T-helper 2 cell treated with Interferon-gamma antibody and Interleukin-4, amounts not matched to agents 5 μg/mL and 100 μg/mL, for 36 hours (primary cell): ENCODE results near the gene DPPA3.
"Not testable (repeated sequence)": the region's sequence is repeated elsewhere in the genome, so short reads cannot be mapped to it uniquely, and the experiment has no call there.

Experiments
- DNase-seq: peaks from one replicate; pipeline ENCODE4 v3.0.0; 2021; ENCODE audit warnings: low spot score
- H3K27ac Mint-ChIP-seq: one replicate; pipeline ENCODE4 v1.8.0; 2021; ENCODE audit warnings: mild to moderate bottlenecking, mixed read lengths
- H3K27me3 Mint-ChIP-seq: one replicate; pipeline ENCODE4 v1.8.0; 2021; ENCODE audit warnings: low read depth, mixed read lengths
- H3K36me3 Mint-ChIP-seq: one replicate; pipeline ENCODE4 v1.8.0; 2021; ENCODE audit warnings: low read depth, mixed read lengths
- H3K4me1 Mint-ChIP-seq: one replicate; pipeline ENCODE4 v1.8.0; 2021; ENCODE audit warnings: low read depth, mixed read lengths
- H3K4me3 Mint-ChIP-seq: one replicate; pipeline ENCODE4 v1.8.0; 2022; ENCODE audit warnings: mild to moderate bottlenecking, moderate library complexity, mixed read lengths
- H3K9me3 Mint-ChIP-seq: one replicate; pipeline ENCODE4 v1.8.0; 2021; ENCODE audit warnings: mixed read lengths

Gene DPPA3

GRCh38 chr12:7751394-7751793, 40.2 kb downstream of the DPPA3 start:
- Mint-ChIP-seq H3K9me3 (no peaks in the 10 kb centered on the region), H3K4me3 (no peak overlapping the region), H3K27ac (no peak overlapping the region), H3K4me1 (peaks cover 3% of the 10 kb centered on the region), H3K27me3 (no peaks in the 10 kb centered on the region), H3K36me3 (no peaks in the 10 kb centered on the region)
- no peak for DNase-seq

GRCh38 chr12:7751941-7752922, 41.0 kb downstream of the DPPA3 start:
- not testable (repeated sequence) for H3K9me3 Mint-ChIP-seq, H3K4me3 Mint-ChIP-seq, DNase-seq, H3K27ac Mint-ChIP-seq, H3K36me3 Mint-ChIP-seq, H3K4me1 Mint-ChIP-seq, H3K27me3 Mint-ChIP-seq

GRCh38 chr12:7755668-7756067, 44.4 kb downstream of the DPPA3 start:
- not testable (repeated sequence) for DNase-seq, H3K27me3 Mint-ChIP-seq, H3K4me1 Mint-ChIP-seq, H3K9me3 Mint-ChIP-seq, H3K36me3 Mint-ChIP-seq, H3K27ac Mint-ChIP-seq
- peak overlapping the region; percentile 5 for H3K4me3 Mint-ChIP-seq

- DNase-seq: no peak
- no peak overlapping the region for H3K4me3 Mint-ChIP-seq
- H3K9me3 Mint-ChIP-seq: no peaks in the 10 kb centered on the region
- no peaks in the 10 kb centered on the region for H3K27me3 Mint-ChIP-seq
- peaks cover 3% of the 10 kb centered on the region for H3K4me1 Mint-ChIP-seq
- no peaks in the 10 kb centered on the region for H3K36me3 Mint-ChIP-seq
- H3K27ac Mint-ChIP-seq: no peak overlapping the region
Observed at GRCh38 chr12:7756993-7757392, 45.8 kb downstream of the DPPA3 start.

GRCh38 chr12:7758766-7759140, 47.5 kb downstream of the DPPA3 start:
- no peak for DNase-seq
- no peaks in the 10 kb centered on the region for H3K36me3 Mint-ChIP-seq
- H3K4me3 Mint-ChIP-seq: no peak overlapping the region
- H3K9me3 Mint-ChIP-seq: no peaks in the 10 kb centered on the region
- H3K27ac Mint-ChIP-seq: no peak overlapping the region
- H3K4me1 Mint-ChIP-seq: peaks cover 3% of the 10 kb centered on the region
- H3K27me3 Mint-ChIP-seq: no peaks in the 10 kb centered on the region
